ENCODE results near the gene SNW1.
"Not testable (repeated sequence)": the region's sequence is repeated elsewhere in the genome, so short reads cannot be mapped to it uniquely, and the experiment has no call there.

The SNW1 gene

GRCh38 chr14:77752266-77752665 lies 8.7 kb downstream of the SNW1 start:
- Histone ChIP-seq H3K36me3 (replicated peaks in 1 of 2; ENCODE audit: control insufficient read depth in 2 of 2, insufficient read depth in 2 of 2, low read length in 2 of 2) (peaks cover 21 to 90% of the 10 kb centered on the region in 2 donors), H3K9me3 (replicated peaks in 1 of 2; ENCODE audit: control insufficient read depth in 2 of 2, insufficient read depth in 1 of 2, low read depth in 1 of 2, low read length in 2 of 2) (peaks cover 2 to 8% of the 10 kb centered on the region in 2 donors), H2AFZ (ENCODE audit: low read length) (no peak overlapping the region), H3K9ac (ENCODE audit: low read depth, low read length, poor library complexity) (no peak overlapping the region), H2BK5ac (ENCODE audit: low read length) (no peak overlapping the region), H4K8ac (ENCODE audit: low read depth, low read length) (no peak overlapping the region), H3K18ac (ENCODE audit: low read length) (no peak overlapping the region), H3K4me3 (ENCODE audit: low read length in 2 of 2) (no peak overlapping the region), H3K14ac (ENCODE audit: low read length) (no peak overlapping the region), H3K23ac (ENCODE audit: low read depth, low read length, poor library complexity) (no peak overlapping the region), H2BK12ac (ENCODE audit: low read length) (no peak overlapping the region), H3K4ac (ENCODE audit: low read length) (no peak overlapping the region), H2AK5ac (ENCODE audit: low read depth, low read length) (no peak overlapping the region), H3K79me1 (ENCODE audit: low read depth, low read length) (peaks cover 4% of the 10 kb centered on the region), H3K27me3 (ENCODE audit: control insufficient read depth in 3 of 3, insufficient read depth in 3 of 3, low read depth in 1 of 3, low read length in 3 of 3) (no peaks in the 10 kb centered on the region), H4K91ac (ENCODE audit: low read depth, low read length, poor library complexity) (no peak overlapping the region), H3K27ac (replicated peaks; ENCODE audit: low read length) (no peak overlapping the region), H2BK120ac (ENCODE audit: low read depth, low read length) (no peak overlapping the region), H3K4me1 (ENCODE audit: control insufficient read depth in 2 of 2, insufficient read depth in 1 of 2, low read depth in 1 of 2, low read length in 2 of 2) (no peaks in the 10 kb centered on the region), H3K4me2 (ENCODE audit: insufficient read depth, low read length, poor library complexity, severe bottlenecking) (no peak overlapping the region), H2BK15ac (ENCODE audit: low read length) (no peak overlapping the region)
- WGBS, 2 donors (ENCODE audit: extremely low coverage in 2 of 2, insufficient read length in 2 of 2, insufficient replicate concordance in 1 of 2), result no CpG with 5 or more reads among the region's 2 CpGs
- no peak for DNase-seq (ENCODE audit: low spot score)

GRCh38 chr14:77747425-77747824 lies 13.5 kb downstream of the SNW1 start:
- not testable (repeated sequence) for H3K4ac ChIP-seq (ENCODE audit: low read length); H2BK15ac ChIP-seq (ENCODE audit: low read length); H2AK5ac ChIP-seq (ENCODE audit: low read depth, low read length); H3K79me1 ChIP-seq (ENCODE audit: low read depth, low read length); H3K4me1 ChIP-seq (ENCODE audit: control insufficient read depth in 2 of 2, insufficient read depth in 1 of 2, low read depth in 1 of 2, low read length in 2 of 2); H2BK12ac ChIP-seq (ENCODE audit: low read length); H2AFZ ChIP-seq (ENCODE audit: low read length); H3K4me3 ChIP-seq (ENCODE audit: low read length in 2 of 2); H3K4me2 ChIP-seq (ENCODE audit: insufficient read depth, low read length, poor library complexity, severe bottlenecking); H3K27ac ChIP-seq (replicated peaks; ENCODE audit: low read length); H3K9me3 ChIP-seq (replicated peaks in 1 of 2; ENCODE audit: control insufficient read depth in 2 of 2, insufficient read depth in 1 of 2, low read depth in 1 of 2, low read length in 2 of 2); H4K8ac ChIP-seq (ENCODE audit: low read depth, low read length); H2BK120ac ChIP-seq (ENCODE audit: low read depth, low read length); H2BK5ac ChIP-seq (ENCODE audit: low read length); H3K18ac ChIP-seq (ENCODE audit: low read length); H4K91ac ChIP-seq (ENCODE audit: low read depth, low read length, poor library complexity); DNase-seq (ENCODE audit: low spot score); H3K27me3 ChIP-seq (ENCODE audit: control insufficient read depth in 3 of 3, insufficient read depth in 3 of 3, low read depth in 1 of 3, low read length in 3 of 3); H3K9ac ChIP-seq (ENCODE audit: low read depth, low read length, poor library complexity); H3K14ac ChIP-seq (ENCODE audit: low read length); H3K23ac ChIP-seq (ENCODE audit: low read depth, low read length, poor library complexity)
- H3K36me3 ChIP-seq (replicated peaks in 1 of 2; ENCODE audit: control insufficient read depth in 2 of 2, insufficient read depth in 2 of 2, low read length in 2 of 2), result peaks cover 17 to 82% of the 10 kb centered on the region in 2 donors
- WGBS, 2 donors (ENCODE audit: extremely low coverage in 2 of 2, insufficient read length in 2 of 2, insufficient replicate concordance in 1 of 2), result no CpG with 5 or more reads among the region's 33 CpGs

- Histone ChIP-seq H3K4ac (ENCODE audit: low read length) (no peak overlapping the region), H3K4me3 (ENCODE audit: low read length in 2 of 2) (no peak overlapping the region), H4K8ac (ENCODE audit: low read depth, low read length) (no peak overlapping the region), H2AK5ac (ENCODE audit: low read depth, low read length) (no peak overlapping the region), H3K27ac (replicated peaks; ENCODE audit: low read length) (no peak overlapping the region), H2BK5ac (ENCODE audit: low read length) (no peak overlapping the region), H2BK15ac (ENCODE audit: low read length) (no peak overlapping the region), H2BK120ac (ENCODE audit: low read depth, low read length) (no peak overlapping the region), H2BK12ac (ENCODE audit: low read length) (no peak overlapping the region), H3K4me2 (ENCODE audit: insufficient read depth, low read length, poor library complexity, severe bottlenecking) (no peak overlapping the region), H3K14ac (ENCODE audit: low read length) (no peak overlapping the region), H3K9me3 (replicated peaks in 1 of 2; ENCODE audit: control insufficient read depth in 2 of 2, insufficient read depth in 1 of 2, low read depth in 1 of 2, low read length in 2 of 2) (no peaks in the 10 kb centered on the region), H3K27me3 (ENCODE audit: control insufficient read depth in 3 of 3, insufficient read depth in 3 of 3, low read depth in 1 of 3, low read length in 3 of 3) (no peaks in the 10 kb centered on the region), H3K18ac (ENCODE audit: low read length) (no peak overlapping the region), H2AFZ (ENCODE audit: low read length) (no peak overlapping the region), H4K91ac (ENCODE audit: low read depth, low read length, poor library complexity) (no peak overlapping the region), H3K79me1 (ENCODE audit: low read depth, low read length) (no peaks in the 10 kb centered on the region), H3K9ac (ENCODE audit: low read depth, low read length, poor library complexity) (no peak overlapping the region), H3K4me1 (ENCODE audit: control insufficient read depth in 2 of 2, insufficient read depth in 1 of 2, low read depth in 1 of 2, low read length in 2 of 2) (no peaks in the 10 kb centered on the region), H3K36me3 (replicated peaks in 1 of 2; ENCODE audit: control insufficient read depth in 2 of 2, insufficient read depth in 2 of 2, low read length in 2 of 2) (peaks cover 15 to 81% of the 10 kb centered on the region in 2 donors), H3K23ac (ENCODE audit: low read depth, low read length, poor library complexity) (no peak overlapping the region)
- DNase-seq (ENCODE audit: low spot score), result no peak
- no CpG with 5 or more reads among the region's 4 CpGs for WGBS, 2 donors (ENCODE audit: extremely low coverage in 2 of 2, insufficient read length in 2 of 2, insufficient replicate concordance in 1 of 2)
These were observed 14.8 kb downstream of the SNW1 start for GRCh38 chr14:77746064-77746702.

- Histone ChIP-seq H3K27ac (replicated peaks; ENCODE audit: low read length) (no peak overlapping the region), H4K91ac (ENCODE audit: low read depth, low read length, poor library complexity) (no peak overlapping the region), H3K9ac (ENCODE audit: low read depth, low read length, poor library complexity) (no peak overlapping the region), H2BK120ac (ENCODE audit: low read depth, low read length) (no peak overlapping the region), H3K27me3 (ENCODE audit: control insufficient read depth in 3 of 3, insufficient read depth in 3 of 3, low read depth in 1 of 3, low read length in 3 of 3) (no peaks in the 10 kb centered on the region), H4K8ac (ENCODE audit: low read depth, low read length) (no peak overlapping the region), H3K79me1 (ENCODE audit: low read depth, low read length) (peaks cover 2% of the 10 kb centered on the region), H3K4me2 (ENCODE audit: insufficient read depth, low read length, poor library complexity, severe bottlenecking) (no peak overlapping the region), H2AK5ac (ENCODE audit: low read depth, low read length) (no peak overlapping the region), H3K18ac (ENCODE audit: low read length) (no peak overlapping the region), H3K36me3 (replicated peaks in 1 of 2; ENCODE audit: control insufficient read depth in 2 of 2, insufficient read depth in 2 of 2, low read length in 2 of 2) (peaks cover 9 to 88% of the 10 kb centered on the region in 2 donors), H3K23ac (ENCODE audit: low read depth, low read length, poor library complexity) (no peak overlapping the region), H2AFZ (ENCODE audit: low read length) (no peak overlapping the region), H2BK12ac (ENCODE audit: low read length) (no peak overlapping the region), H2BK15ac (ENCODE audit: low read length) (no peak overlapping the region), H3K4me1 (ENCODE audit: control insufficient read depth in 2 of 2, insufficient read depth in 1 of 2, low read depth in 1 of 2, low read length in 2 of 2) (no peaks in the 10 kb centered on the region), H3K4ac (ENCODE audit: low read length) (no peak overlapping the region), H2BK5ac (ENCODE audit: low read length) (no peak overlapping the region), H3K14ac (ENCODE audit: low read length) (no peak overlapping the region), H3K4me3 (ENCODE audit: low read length in 2 of 2) (no peak overlapping the region), H3K9me3 (replicated peaks in 1 of 2; ENCODE audit: control insufficient read depth in 2 of 2, insufficient read depth in 1 of 2, low read depth in 1 of 2, low read length in 2 of 2) (no peaks in the 10 kb centered on the region)
- no CpG with 5 or more reads among the region's 2 CpGs for WGBS, 2 donors (ENCODE audit: extremely low coverage in 2 of 2, insufficient read length in 2 of 2, insufficient replicate concordance in 1 of 2)
- no peak for DNase-seq (ENCODE audit: low spot score)
These were observed 19.5 kb downstream of the SNW1 start for GRCh38 chr14:77741438-77741837.

Measured in neuronal stem cell (in vitro differentiated cells).